SU-DHL-6 (cell line): Measurements from ENCODE around the gene NUDT3.

Source experiments
- CTCF ChIP-seq: fragments of 200-600 bp; sonication (generic); IDR thresholded peaks from one replicate; pipeline ENCODE4 v1.5.1; 2017; ENCODE audit warnings: antibody characterized with exemption, mild to moderate bottlenecking, low read length, moderate library complexity; ENCODE audit not compliant: insufficient read depth, poor library complexity, severe bottlenecking
- EZH2phosphoT487 ChIP-seq: fragments of 200-600 bp; sonication (generic), shearing (Covaris generic); conservative IDR thresholded peaks from 2 replicates; pipeline ENCODE4 v1.6.1; 2018; ENCODE audit warnings: mild to moderate bottlenecking, antibody characterized with exemption, low read length, moderate library complexity, mixed read lengths

GRCh38 chr6:34237722-34238584 lies 154.5 kb downstream of the NUDT3 start:
- TF ChIP-seq CTCF = peak; percentile 58
- TF ChIP-seq EZH2phosphoT487 = no peak
